RWPE1 (cell line): ENCODE results near the gene NCOA7.

Experiments used
- CTCF ChIA-PET: fragments of 350-600 bp; sonication (Branson Sonifier 250); formaldehyde crosslinking; extraction: SDS; loops from one replicate; lab custom pipeline; 2021; lab: Yijun Ruan, JAX
- POLR2A ChIA-PET: fragments of 400-600 bp; formaldehyde crosslinking; extraction: SDS; loops from one replicate; lab custom pipeline; 2020; ENCODE audit warnings: antibody characterized with exemption; ENCODE audit not compliant: low non-redundant PET; lab: Yijun Ruan, JAX
- DNase-seq: peaks from one replicate; pipeline ENCODE4 v3.0.0; 2012; ENCODE audit warnings: low spot score
- H3K27ac ChIP-seq: fragments of 450-650 bp; 2 replicates; pipeline ENCODE4 v1.5.1; 2017
- CTCF ChIP-seq: fragments of 450-650 bp; conservative IDR thresholded peaks from 2 replicates; pipeline ENCODE4 v1.5.1; 2017; ENCODE audit warnings: low read depth, mild to moderate bottlenecking

NCOA7 gene

GRCh38 chr6:125959041-125959440, 168.3 kb downstream of the NCOA7 start:
- no peak overlapping the region for H3K27ac ChIP-seq
- no peak for TF ChIP-seq CTCF
- CTCF ChIA-PET, result no interaction called here
- DNase-seq, result no peak
- POLR2A ChIA-PET, result no interaction called here

- no peak for TF ChIP-seq CTCF
- CTCF ChIA-PET, result no interaction called here
- H3K27ac ChIP-seq, result no peak overlapping the region
- POLR2A ChIA-PET, result no interaction called here
- DNase-seq, result no peak
These were observed 170.4 kb downstream of the NCOA7 start for GRCh38 chr6:125961117-125961516.

GRCh38 chr6:125962900-125963497, 172.2 kb downstream of the NCOA7 start:
- ChIA-PET CTCF (no interaction called here), POLR2A (no interaction called here)
- TF ChIP-seq CTCF, result no peak
- no peak for DNase-seq
- H3K27ac ChIP-seq, result no peak overlapping the region

GRCh38 chr6:125963817-125964216, 173.1 kb downstream of the NCOA7 start:
- ChIA-PET POLR2A (no interaction called here), CTCF (no interaction called here)
- TF ChIP-seq CTCF, result no peak
- H3K27ac ChIP-seq, result no peak overlapping the region
- no peak for DNase-seq

- TF ChIP-seq CTCF, result no peak; the same call in 1 of the 2 replicates
- DNase-seq, result no peak
- CTCF ChIA-PET, result interaction anchor here (0.7 kb wide), 1 partner anchor 94 kb away, joined by 3 read pairs; no protein-coding TSS in a partner anchor
- POLR2A ChIA-PET, result no interaction called here
- no peak overlapping the region for H3K27ac ChIP-seq
These were observed 175.8 kb downstream of the NCOA7 start for GRCh38 chr6:125966569-125966968.

- no peak for DNase-seq
- TF ChIP-seq CTCF, result no peak
- ChIA-PET CTCF (no interaction called here), POLR2A (no interaction called here)
- no peak overlapping the region for H3K27ac ChIP-seq
These were observed 177.7 kb downstream of the NCOA7 start for GRCh38 chr6:125968493-125968892.
